Choroid plexus epithelial cell (primary cell): ENCODE results near the gene FRMPD1.

Experiments
- DNase-seq: peaks from one replicate; pipeline ENCODE4 v3.0.0-alpha.2; 2010; ENCODE audit warnings: low read depth
- H3K4me3 ChIP-seq: 2 replicates; pipeline ENCODE4 v1.5.1; 2011; ENCODE audit warnings: low read depth, mild to moderate bottlenecking, control low read depth, low read length, moderate library complexity
- TF ChIP-seq, protein P1 (sequence below): conservative IDR thresholded peaks from 2 replicates; pipeline ENCODE4 v1.5.1; 2011; ENCODE audit warnings: low read depth, mild to moderate bottlenecking, control low read depth, inconsistent platforms, low read length, moderate library complexity

FRMPD1 gene

DNA sequence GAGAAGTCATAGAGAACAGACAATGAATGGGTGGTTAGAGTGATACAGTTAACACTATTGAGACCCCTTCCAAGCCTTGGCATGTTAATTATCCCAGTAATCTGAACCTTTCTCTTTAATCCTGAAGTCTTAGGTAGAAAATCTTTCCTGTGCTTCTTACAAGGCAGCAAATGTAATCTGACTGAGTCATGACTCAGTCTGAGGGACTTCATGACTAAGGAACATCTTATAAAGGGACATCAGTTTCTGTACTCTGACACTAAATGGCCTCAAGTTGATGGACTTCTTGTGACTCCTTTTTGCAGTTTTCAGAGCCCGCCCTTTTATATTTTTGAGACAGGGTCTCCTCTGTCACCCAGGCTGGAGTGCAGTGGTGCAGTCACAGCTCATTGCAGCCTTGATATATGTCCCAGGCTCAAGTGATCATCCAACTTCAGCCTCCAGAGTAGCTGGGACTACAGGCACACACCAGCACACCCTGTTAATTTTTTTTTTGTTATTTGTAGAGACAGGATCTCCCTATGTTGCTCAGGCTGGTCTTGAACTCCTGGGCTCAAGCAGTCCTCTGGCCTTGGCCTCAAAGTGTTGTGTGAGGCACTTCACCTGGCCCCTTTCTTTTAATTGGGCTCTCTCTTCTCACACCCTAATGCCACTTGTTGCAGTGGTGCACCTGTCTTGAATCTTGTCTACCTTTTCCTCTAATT lies 124.6 kb downstream of the FRMPD1 start:
- TF ChIP-seq, protein P1, sequence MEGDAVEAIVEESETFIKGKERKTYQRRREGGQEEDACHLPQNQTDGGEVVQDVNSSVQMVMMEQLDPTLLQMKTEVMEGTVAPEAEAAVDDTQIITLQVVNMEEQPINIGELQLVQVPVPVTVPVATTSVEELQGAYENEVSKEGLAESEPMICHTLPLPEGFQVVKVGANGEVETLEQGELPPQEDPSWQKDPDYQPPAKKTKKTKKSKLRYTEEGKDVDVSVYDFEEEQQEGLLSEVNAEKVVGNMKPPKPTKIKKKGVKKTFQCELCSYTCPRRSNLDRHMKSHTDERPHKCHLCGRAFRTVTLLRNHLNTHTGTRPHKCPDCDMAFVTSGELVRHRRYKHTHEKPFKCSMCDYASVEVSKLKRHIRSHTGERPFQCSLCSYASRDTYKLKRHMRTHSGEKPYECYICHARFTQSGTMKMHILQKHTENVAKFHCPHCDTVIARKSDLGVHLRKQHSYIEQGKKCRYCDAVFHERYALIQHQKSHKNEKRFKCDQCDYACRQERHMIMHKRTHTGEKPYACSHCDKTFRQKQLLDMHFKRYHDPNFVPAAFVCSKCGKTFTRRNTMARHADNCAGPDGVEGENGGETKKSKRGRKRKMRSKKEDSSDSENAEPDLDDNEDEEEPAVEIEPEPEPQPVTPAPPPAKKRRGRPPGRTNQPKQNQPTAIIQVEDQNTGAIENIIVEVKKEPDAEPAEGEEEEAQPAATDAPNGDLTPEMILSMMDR: no peak
- DNase-seq: no peak
- H3K4me3 ChIP-seq: no peak overlapping the region

DNA sequence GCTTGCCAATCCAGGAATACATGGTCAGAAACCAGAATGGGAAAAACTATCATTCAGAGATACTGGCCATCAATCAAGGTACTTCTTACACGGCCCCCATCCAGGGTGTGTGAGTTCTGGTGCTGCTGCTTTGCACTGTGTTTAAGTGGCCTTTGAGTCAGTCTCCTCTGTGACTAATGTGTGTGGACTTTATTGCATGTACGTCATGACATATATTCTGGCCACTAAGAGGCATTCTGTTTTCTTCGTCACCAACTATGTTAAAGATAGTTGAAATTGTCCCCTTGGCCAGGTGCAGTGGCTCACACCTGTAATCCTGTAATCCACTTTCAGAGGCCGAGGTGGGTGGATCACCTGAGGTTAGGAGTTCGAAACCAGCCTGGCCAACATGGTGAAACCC lies 125.6 kb downstream of the FRMPD1 start:
- no peak overlapping the region for H3K4me3 ChIP-seq
- DNase-seq: peak; percentile 37
- TF ChIP-seq, protein P1: no peak

DNA sequence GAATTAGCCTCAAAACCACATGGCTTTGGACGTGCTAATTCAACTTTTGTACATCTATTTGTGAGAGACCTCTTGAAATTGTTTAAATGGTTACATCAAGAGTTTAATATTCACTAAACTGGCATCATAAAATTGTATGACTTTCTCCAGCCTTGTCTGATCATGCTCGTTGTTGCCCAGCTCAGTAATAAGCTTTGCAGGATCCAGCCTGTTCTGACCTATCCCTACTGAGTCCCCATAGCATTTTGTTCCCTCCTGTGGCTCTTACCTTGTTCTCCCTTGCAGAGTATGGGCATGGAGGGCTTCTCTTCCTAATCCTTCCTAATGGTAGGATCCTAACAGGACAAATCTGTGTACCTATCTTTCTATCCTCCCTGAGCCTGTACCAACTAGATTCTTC lies 127.8 kb downstream of the FRMPD1 start:
- TF ChIP-seq, protein P1: no peak
- no peak overlapping the region for H3K4me3 ChIP-seq

DNA sequence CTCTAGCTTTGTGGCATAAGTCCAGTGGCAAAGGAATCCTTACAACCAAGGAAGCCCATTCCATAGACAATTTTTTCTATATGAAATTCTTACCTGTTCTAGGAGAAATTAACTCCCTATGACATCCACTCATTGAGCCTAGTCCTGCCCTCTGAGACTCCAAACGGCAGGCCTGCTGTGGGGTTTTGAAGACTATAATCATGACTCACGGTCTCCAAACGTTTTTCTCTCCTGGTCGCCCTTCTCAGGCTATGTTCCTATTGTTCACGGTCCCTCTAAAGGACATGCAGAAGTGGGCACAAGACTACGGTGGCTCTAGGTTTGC lies 133.5 kb downstream of the FRMPD1 start:
- TF ChIP-seq, protein P1: no peak
- no peak for DNase-seq
- peak overlapping the region; percentile 99 for H3K4me3 ChIP-seq

More for the DNA sequence above, 127.8 kb downstream of the FRMPD1 start:
- DNase-seq: no peak

DNA sequence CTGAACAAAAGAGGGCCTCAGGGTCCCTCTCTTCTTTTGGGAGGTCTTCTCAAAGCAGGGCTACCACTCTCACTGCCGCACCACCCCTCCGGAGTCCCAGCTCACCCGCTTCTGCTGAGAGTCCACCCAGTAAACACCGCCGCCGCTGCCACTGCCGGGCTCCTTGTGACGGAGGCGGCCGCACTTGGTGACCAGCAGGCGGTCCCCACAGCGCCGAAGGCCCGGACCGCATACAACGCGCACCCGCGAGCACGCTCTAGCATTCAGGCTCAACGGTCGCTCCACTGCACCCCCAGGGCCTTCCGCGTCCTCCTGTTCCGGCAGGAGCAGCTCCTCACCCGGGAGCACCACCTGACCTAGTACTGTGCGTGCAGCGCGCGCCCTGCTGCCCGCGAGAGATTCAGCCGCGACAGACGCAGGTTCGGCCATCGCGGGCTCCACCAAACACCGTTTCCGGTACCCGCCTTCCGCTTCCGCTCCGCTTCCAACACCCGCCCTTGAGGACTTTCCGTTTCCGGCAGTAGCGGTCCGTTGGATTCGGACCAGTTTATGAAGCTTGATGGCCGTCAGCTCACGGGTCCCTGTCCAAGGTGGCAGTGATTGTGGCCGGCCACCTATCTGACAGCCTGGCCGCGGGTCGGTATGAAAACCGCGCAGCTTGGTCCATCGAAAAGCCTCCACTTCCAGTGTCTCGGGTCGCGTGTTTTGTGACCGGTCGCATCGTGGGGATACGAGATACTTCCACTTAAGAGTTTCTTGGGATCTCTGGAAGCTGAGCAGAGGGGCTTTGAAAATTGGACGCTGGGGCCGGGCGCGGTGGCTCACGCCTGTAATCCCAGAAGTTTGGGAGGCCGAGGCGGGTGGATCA lies 134.1 kb downstream of the FRMPD1 start, which contains the start of gene EXOSC3:
EXOSC3 (minus strand) TSS at position 449 of the 868 bp plus-strand sequence; CDS start at position 429, 20 bp downstream.
- peak; percentile 91 for DNase-seq
- H3K4me3 ChIP-seq: peak within 1 kb of the TSS; percentile 99
- TF ChIP-seq, protein P1: no peak

DNA sequence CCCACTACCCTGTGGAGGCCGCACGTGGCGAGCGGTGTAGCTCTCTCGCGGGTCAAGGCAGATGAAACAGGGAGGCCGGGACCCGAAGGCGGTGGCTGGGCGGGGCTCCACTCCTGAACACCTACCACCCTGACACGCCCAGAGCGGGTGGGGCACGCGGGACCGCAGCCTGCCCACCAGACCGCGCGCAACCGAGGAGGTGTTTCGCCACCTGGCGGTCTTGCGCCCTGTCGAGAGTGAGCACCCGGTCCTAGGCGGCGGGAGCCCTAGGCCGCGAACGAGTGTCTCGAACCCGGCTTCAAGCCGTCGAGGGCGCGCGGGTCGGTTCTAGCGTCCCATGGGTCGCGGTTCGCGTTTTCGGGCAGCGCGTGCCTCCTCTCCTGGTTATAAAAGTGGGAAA lies 136.3 kb downstream of the FRMPD1 start:
- TF ChIP-seq, protein P1: no peak
- DNase-seq: no peak
- no peak overlapping the region for H3K4me3 ChIP-seq
